IPS DF 4.7 (cell line): ENCODE data around the gene DOK6.

Experiments used
- DNase-seq: peaks from one replicate; pipeline ENCODE4 v3.0.0-alpha.2; 2013; ENCODE audit warnings: low spot score; ENCODE audit errors: extremely low read depth

The DOK6 gene

GRCh38 chr18:69538849-69539248 lies 138.2 kb downstream of the DOK6 start:
- no peak for DNase-seq

- no peak for DNase-seq
These were observed 138.7 kb downstream of the DOK6 start for GRCh38 chr18:69539404-69539803.

GRCh38 chr18:69556228-69556627 lies 155.5 kb downstream of the DOK6 start:
- DNase-seq: no peak

GRCh38 chr18:69557282-69557681 lies 156.6 kb downstream of the DOK6 start:
- no peak for DNase-seq

GRCh38 chr18:69558052-69558451 lies 157.4 kb downstream of the DOK6 start:
- no peak for DNase-seq

GRCh38 chr18:69559604-69560003 lies 158.9 kb downstream of the DOK6 start:
- DNase-seq: no peak

GRCh38 chr18:69564602-69565001 lies 163.9 kb downstream of the DOK6 start:
- no peak for DNase-seq

GRCh38 chr18:69567813-69568488 lies 167.3 kb downstream of the DOK6 start:
- DNase-seq: no peak

- DNase-seq: no peak
These were observed 168.4 kb downstream of the DOK6 start for GRCh38 chr18:69569133-69569532.

GRCh38 chr18:69574401-69574800 lies 173.7 kb downstream of the DOK6 start:
- DNase-seq: no peak

GRCh38 chr18:69580107-69580506 lies 179.4 kb downstream of the DOK6 start:
- no peak for DNase-seq

GRCh38 chr18:69584429-69584828 lies 183.7 kb downstream of the DOK6 start:
- DNase-seq: no peak

- no peak for DNase-seq
These were observed 185.0 kb downstream of the DOK6 start for GRCh38 chr18:69585696-69586095.

GRCh38 chr18:69586537-69586936 lies 185.8 kb downstream of the DOK6 start:
- DNase-seq: no peak

GRCh38 chr18:69588301-69588700 lies 187.6 kb downstream of the DOK6 start:
- no peak for DNase-seq

- no peak for DNase-seq
These were observed 189.5 kb downstream of the DOK6 start for GRCh38 chr18:69590150-69590549.

GRCh38 chr18:69596345-69596744 lies 195.7 kb downstream of the DOK6 start:
- no peak for DNase-seq

- no peak for DNase-seq
These were observed 196.9 kb downstream of the DOK6 start for GRCh38 chr18:69597561-69597960.

- DNase-seq: no peak
These were observed 198.7 kb downstream of the DOK6 start for GRCh38 chr18:69599377-69599776.

- no peak for DNase-seq
These were observed 211.6 kb downstream of the DOK6 start for GRCh38 chr18:69612242-69612641.

- DNase-seq: no peak
These were observed 215.4 kb downstream of the DOK6 start for GRCh38 chr18:69616114-69616513.

- no peak for DNase-seq
These were observed 216.7 kb downstream of the DOK6 start for GRCh38 chr18:69617408-69617807.

GRCh38 chr18:69617888-69618287 lies 217.2 kb downstream of the DOK6 start:
- DNase-seq: no peak

- DNase-seq: no peak
These were observed 221.5 kb downstream of the DOK6 start for GRCh38 chr18:69622184-69622583.
